Vagina (tissue), 2 donors: ENCODE data around the gene XPO5. TPM values are rescaled to one million over a fixed set of nuclear protein-coding genes. Genes with fewer than 3 reads are reported as not detected.

Experiments used
- DNase-seq, 2 donors: peaks; one replicate each; pipeline ENCODE4 v3.0.0-alpha.2; 2017; ENCODE audit errors: extremely low spot score in 2 of 2
- H3K27ac ChIP-seq: fragments of 200-600 bp; sonication (generic); one replicate; pipeline ENCODE4 v1.5.1; 2019
- H3K27me3 ChIP-seq: fragments of 200-600 bp; sonication (generic); one replicate; pipeline ENCODE4 v1.5.1; 2019
- H3K36me3 ChIP-seq, 2 donors: fragments of 200-600 bp; sonication (generic); one replicate each; pipeline ENCODE4 v1.5.1; 2017 to 2019
- H3K4me1 ChIP-seq: fragments of 200-600 bp; sonication (generic); one replicate; pipeline ENCODE4 v1.5.1; 2019
- H3K4me3 ChIP-seq, 2 donors: fragments of 200-600 bp; sonication (generic); 1 replicate in 1 of 2; 2 replicates in 1 of 2; pipeline ENCODE4 v1.5.1; 2016 to 2019
- H3K9me3 ChIP-seq: fragments of 200-600 bp; sonication (generic); one replicate; pipeline ENCODE4 v1.5.1; 2019
- CTCF ChIP-seq, 3 experiments: fragments of 450-650 bp in 2 of 3; fragments of 200-600 bp in 1 of 3; sonication (generic) in 1 of 3; IDR thresholded peaks; one replicate each; pipeline ENCODE4 v1.5.1; 2017 to 2019; ENCODE audit warnings: antibody characterized with exemption in 3 of 3, mild to moderate bottlenecking in 2 of 3, moderate library complexity in 2 of 3
- POLR2A ChIP-seq, 2 donors: fragments of 450-650 bp; IDR thresholded peaks; one replicate each; pipeline ENCODE4 v1.6.1; 2017; ENCODE audit warnings: antibody characterized with exemption in 2 of 2, mild to moderate bottlenecking in 2 of 2, moderate library complexity in 2 of 2
- POLR2AphosphoS5 ChIP-seq, 2 donors: sonication (generic); formaldehyde crosslinking; IDR thresholded peaks; one replicate each; pipeline ENCODE4 v1.9.0; 2017; ENCODE audit warnings: antibody characterized with exemption in 2 of 2, mild to moderate bottlenecking in 2 of 2, low read depth in 1 of 2; ENCODE audit not compliant: insufficient read depth in 1 of 2
- intact Hi-C: fragments of 100-400 bp; cut with DNase I; formaldehyde crosslinking; loops from one replicate; pipeline ENCODE4 v1.15.1; 2023
- total RNA-seq: library from RNA; depleted of rRNA; stranded (reverse); fragments of >200 nt; gene quantifications from one replicate; pipeline ENCODE4 v1.2.3, GENCODE V29; 2016

The XPO5 gene
- total RNA-seq, 1 donor from 2014 or later = 24.3 TPM

GRCh38 chr6:43492673-43493072 is 83.2 kb downstream of the XPO5 start:
- Histone ChIP-seq H3K27ac (peak overlapping the region; percentile 10), H3K27me3 (no peaks in the 10 kb centered on the region), H3K36me3 (peaks cover 0 to under 1% of the 10 kb centered on the region in 2 donors), H3K4me3 (no peak overlapping the region), H3K9me3 (no peaks in the 10 kb centered on the region), H3K4me1 (peaks cover 52% of the 10 kb centered on the region)
- DNase-seq = no peak
- intact Hi-C loops = no loop called here
- TF ChIP-seq POLR2A (IDR thresholded peaks at IDR 0.05) (no peak), CTCF (IDR thresholded peaks at IDR 0.05) (no peak), POLR2AphosphoS5 (IDR thresholded peaks at IDR 0.05; ENCODE audit: insufficient read depth in 1 of 2, low read depth in 1 of 2) (peak in 1 of 2 donors; percentile 9)

- no peak overlapping the region for H3K4me3 ChIP-seq
- no peak for DNase-seq
- peaks cover 49% of the 10 kb centered on the region for H3K4me1 ChIP-seq
- intact Hi-C loops = no loop called here
- no peak for TF ChIP-seq POLR2A (IDR thresholded peaks at IDR 0.05)
- peak in 1 of 2 donors; percentile 51 for TF ChIP-seq POLR2AphosphoS5 (IDR thresholded peaks at IDR 0.05; ENCODE audit: insufficient read depth in 1 of 2, low read depth in 1 of 2)
- no peak for TF ChIP-seq CTCF (IDR thresholded peaks at IDR 0.05)
- H3K27me3 ChIP-seq = no peaks in the 10 kb centered on the region
- peak overlapping the region; percentile 10 for H3K27ac ChIP-seq
- no peaks in the 10 kb centered on the region for H3K9me3 ChIP-seq
- H3K36me3 ChIP-seq = no peaks in the 10 kb centered on the region
Observed at GRCh38 chr6:43491750-43492661, 83.8 kb downstream of the XPO5 start.

- intact Hi-C loops = no loop called here
- Histone ChIP-seq H3K27me3 (no peaks in the 10 kb centered on the region), H3K4me1 (peaks cover 35% of the 10 kb centered on the region), H3K36me3 (no peaks in the 10 kb centered on the region), H3K9me3 (no peaks in the 10 kb centered on the region), H3K27ac (no peak overlapping the region), H3K4me3 (no peak overlapping the region)
- no peak for DNase-seq
- no peak for TF ChIP-seq CTCF (IDR thresholded peaks at IDR 0.05)
- TF ChIP-seq POLR2A (IDR thresholded peaks at IDR 0.05) = no peak
Observed at GRCh38 chr6:43490523-43490939, 85.3 kb downstream of the XPO5 start.

- TF ChIP-seq CTCF (IDR thresholded peaks at IDR 0.05) (no peak), POLR2AphosphoS5 (IDR thresholded peaks at IDR 0.05; ENCODE audit: insufficient read depth in 1 of 2, low read depth in 1 of 2) (no peak), POLR2A (IDR thresholded peaks at IDR 0.05) (no peak)
- intact Hi-C loops = no loop called here
- H3K36me3 ChIP-seq = no peaks in the 10 kb centered on the region
- no peak overlapping the region for H3K27ac ChIP-seq
- H3K27me3 ChIP-seq = no peaks in the 10 kb centered on the region
- H3K9me3 ChIP-seq = no peaks in the 10 kb centered on the region
- H3K4me3 ChIP-seq = no peak overlapping the region
- peaks cover 25% of the 10 kb centered on the region for H3K4me1 ChIP-seq
- DNase-seq = no peak
Observed at GRCh38 chr6:43489277-43490072, 86.4 kb downstream of the XPO5 start.
